Gastrocnemius medialis (tissue), 4 donors: ENCODE data around the gene PALLD. TPM values are rescaled to one million over a fixed set of nuclear protein-coding genes. Genes with fewer than 3 reads are reported as not detected.

ENCODE experiments used
- ATAC-seq, 2 donors: fragments of 150-250 bp; one replicate each; pipeline ENCODE4 v1.9.1; 2016
- DNase-seq, 2 donors: peaks; one replicate each; pipeline ENCODE4 v3.0.0-alpha.2; 2019
- H3K27ac ChIP-seq, 4 donors: fragments of 200-600 bp; sonication (generic); 1 replicate in 1 of 4; 2 replicates in 3 of 4; pipeline ENCODE4 v1.5.1; 2016 to 2018; ENCODE audit warnings: mild to moderate bottlenecking in 2 of 4, moderate library complexity in 1 of 4
- H3K27me3 ChIP-seq, 3 donors: fragments of 200-600 bp; sonication (generic) in 2 of 3; 1 replicate in 1 of 3; 2 replicates in 2 of 3; pipeline versions ENCODE4 v1.5.1 to v1.6.0; 2016 to 2019; ENCODE audit warnings: mild to moderate bottlenecking in 1 of 3, moderate library complexity in 1 of 3
- H3K36me3 ChIP-seq, 2 donors: fragments of 200-600 bp; sonication (generic) in 1 of 2; one replicate each; pipeline ENCODE4 v1.5.1; 2017 to 2018
- H3K4me1 ChIP-seq, 2 donors: fragments of 200-600 bp; sonication (generic) in 1 of 2; one replicate each; pipeline ENCODE4 v1.5.1; 2016 to 2017; ENCODE audit warnings: mild to moderate bottlenecking in 2 of 2
- H3K4me3 ChIP-seq, 4 donors: fragments of 200-600 bp; sonication (generic) in 3 of 4; 1 replicate in 1 of 4; 2 replicates in 3 of 4; pipeline ENCODE4 v1.5.1; 2016 to 2019; ENCODE audit warnings: mild to moderate bottlenecking in 2 of 4
- H3K9me3 ChIP-seq, 3 donors: fragments of 200-600 bp; sonication (generic) in 2 of 3; 1 replicate in 1 of 3; 2 replicates in 2 of 3; pipeline ENCODE4 v1.5.1; 2016 to 2019
- POLR2A ChIP-seq, 2 donors: fragments of 450-650 bp; IDR thresholded peaks; one replicate each; pipeline ENCODE4 v1.6.1; 2017; ENCODE audit warnings: antibody characterized with exemption in 2 of 2, mild to moderate bottlenecking in 2 of 2, moderate library complexity in 2 of 2
- in situ Hi-C, 4 donors: fragments of 200-750 bp; cut with MboI; loops; one replicate each; pipeline versions ENCODE4 v1.15.0 to v1.8.0; 2017; ENCODE audit warnings: low sequenced_read_pairs in 4 of 4
- intact Hi-C: fragments of 100-400 bp; cut with DNase I; formaldehyde crosslinking; loops from one replicate; pipeline ENCODE4 v1.15.1; 2023; ENCODE audit warnings: low total_unique reads
- total RNA-seq, 4 donors: library from RNA; depleted of rRNA; stranded (reverse); fragments of >200 nt; gene quantifications; one replicate each; pipeline versions ENCODE4 v1.1.0 to v1.2.3, GENCODE V29; 2016
- TF ChIP-seq, protein P1 (sequence below), 5 experiments: fragments of 450-650 bp in 3 of 5; fragments of 200-600 bp in 2 of 5; sonication (generic) in 2 of 5; IDR thresholded peaks in 4 of 5; conservative IDR thresholded peaks in 1 of 5; 1 replicate in 4 of 5; 2 replicates in 1 of 5; pipeline ENCODE4 v1.5.1; 2016 to 2019; ENCODE audit warnings: antibody characterized with exemption in 5 of 5, mild to moderate bottlenecking in 3 of 5, moderate library complexity in 3 of 5

PALLD gene
- total RNA-seq, 4 donors from 2014 or later = 165 to 439 (median 319) TPM

DNA sequence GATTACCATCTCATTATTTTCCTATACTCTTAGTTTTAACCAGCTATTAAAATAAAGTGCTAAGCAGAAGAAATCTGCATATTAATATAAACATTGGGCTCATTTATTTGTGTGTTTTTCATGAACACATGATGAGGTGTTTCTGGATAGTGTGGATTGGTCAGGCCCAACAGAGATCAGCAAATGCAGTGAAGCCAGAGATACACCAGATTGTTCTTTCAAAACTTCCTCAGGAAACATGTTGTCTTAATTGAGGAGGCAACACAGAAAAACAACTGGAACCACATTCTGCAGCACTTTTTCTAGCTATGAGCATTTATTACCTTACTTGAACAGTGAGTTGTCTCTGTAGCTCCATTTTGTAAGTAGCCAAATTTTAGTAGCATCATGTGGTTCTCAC, 69.9 kb downstream of the PALLD start:
- DNase-seq (no peak), ATAC-seq (no peak)
- H3K9me3 ChIP-seq = no peaks in the 10 kb centered on the region
- in situ Hi-C loops (no loop called here), intact Hi-C loops (no loop called here)
- H3K27ac ChIP-seq = no peak overlapping the region
- no peak for TF ChIP-seq POLR2A (IDR thresholded peaks at IDR 0.05)
- TF ChIP-seq, protein P1, sequence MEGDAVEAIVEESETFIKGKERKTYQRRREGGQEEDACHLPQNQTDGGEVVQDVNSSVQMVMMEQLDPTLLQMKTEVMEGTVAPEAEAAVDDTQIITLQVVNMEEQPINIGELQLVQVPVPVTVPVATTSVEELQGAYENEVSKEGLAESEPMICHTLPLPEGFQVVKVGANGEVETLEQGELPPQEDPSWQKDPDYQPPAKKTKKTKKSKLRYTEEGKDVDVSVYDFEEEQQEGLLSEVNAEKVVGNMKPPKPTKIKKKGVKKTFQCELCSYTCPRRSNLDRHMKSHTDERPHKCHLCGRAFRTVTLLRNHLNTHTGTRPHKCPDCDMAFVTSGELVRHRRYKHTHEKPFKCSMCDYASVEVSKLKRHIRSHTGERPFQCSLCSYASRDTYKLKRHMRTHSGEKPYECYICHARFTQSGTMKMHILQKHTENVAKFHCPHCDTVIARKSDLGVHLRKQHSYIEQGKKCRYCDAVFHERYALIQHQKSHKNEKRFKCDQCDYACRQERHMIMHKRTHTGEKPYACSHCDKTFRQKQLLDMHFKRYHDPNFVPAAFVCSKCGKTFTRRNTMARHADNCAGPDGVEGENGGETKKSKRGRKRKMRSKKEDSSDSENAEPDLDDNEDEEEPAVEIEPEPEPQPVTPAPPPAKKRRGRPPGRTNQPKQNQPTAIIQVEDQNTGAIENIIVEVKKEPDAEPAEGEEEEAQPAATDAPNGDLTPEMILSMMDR (IDR thresholded peaks at IDR 0.05 in 4 of 5, conservative IDR thresholded peaks at IDR 0.05 in 1 of 5) = no peak
- no peaks in the 10 kb centered on the region for H3K36me3 ChIP-seq
- H3K4me1 ChIP-seq = peaks cover 36 to 49% of the 10 kb centered on the region in 2 donors
- H3K4me3 ChIP-seq = no peak overlapping the region
- H3K27me3 ChIP-seq = no peaks in the 10 kb centered on the region

DNA sequence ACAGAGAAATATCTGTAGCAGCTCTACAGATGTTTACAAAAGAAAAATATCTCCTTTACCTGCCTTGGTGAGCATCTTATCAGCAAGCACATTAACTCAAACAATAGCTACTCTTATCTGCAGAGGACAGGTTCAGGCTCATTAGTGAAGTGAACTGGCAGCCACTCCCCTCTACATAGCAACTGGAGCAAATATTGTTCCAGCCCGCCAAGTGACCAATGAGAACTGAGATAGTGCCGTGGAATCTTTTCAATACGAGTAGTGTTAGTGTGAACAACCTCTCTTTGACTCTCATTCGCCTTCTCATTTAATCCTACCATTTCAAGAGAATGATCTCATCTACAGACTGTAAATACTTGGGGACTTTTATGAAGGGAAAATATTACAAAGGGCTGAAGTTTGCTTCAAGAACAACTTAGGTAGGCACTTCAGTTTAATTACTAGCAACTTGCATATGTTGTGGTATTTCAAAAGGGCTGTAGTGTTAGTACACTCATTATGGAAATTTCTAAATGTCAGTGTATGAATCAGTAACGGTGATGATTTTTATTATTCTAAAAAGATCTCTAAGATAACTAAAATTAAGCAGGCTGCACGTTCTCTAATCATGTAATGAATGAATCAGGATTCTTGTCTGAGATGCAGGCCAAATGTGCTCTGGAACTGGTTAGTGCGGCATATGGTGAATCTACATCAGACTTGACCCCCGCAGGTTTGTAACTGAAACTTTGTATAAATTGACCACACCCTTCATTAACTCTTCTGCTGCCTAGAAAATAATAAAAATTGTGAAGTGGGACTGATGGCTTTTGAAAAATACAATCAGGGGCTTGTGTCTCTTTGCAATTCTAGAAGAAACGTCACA, 72.4 kb downstream of the PALLD start:
- Histone ChIP-seq H3K27me3 (no peaks in the 10 kb centered on the region), H3K9me3 (no peaks in the 10 kb centered on the region), H3K4me1 (peaks cover 33 to 36% of the 10 kb centered on the region in 2 donors), H3K36me3 (no peaks in the 10 kb centered on the region), H3K27ac (peak overlapping the region; percentile 16 to 74 (median 52)), H3K4me3 (peak overlapping the region; percentile 26 to 49 (median 32))
- intact Hi-C loops = no loop called here
- in situ Hi-C loops = no loop called here
- peak; percentile 15 to 51 for DNase-seq
- TF ChIP-seq POLR2A (IDR thresholded peaks at IDR 0.05) = no peak
- TF ChIP-seq, protein P1 (IDR thresholded peaks at IDR 0.05 in 4 of 5, conservative IDR thresholded peaks at IDR 0.05 in 1 of 5) = no peak
- peak; percentile 77 to 85 for ATAC-seq

DNA sequence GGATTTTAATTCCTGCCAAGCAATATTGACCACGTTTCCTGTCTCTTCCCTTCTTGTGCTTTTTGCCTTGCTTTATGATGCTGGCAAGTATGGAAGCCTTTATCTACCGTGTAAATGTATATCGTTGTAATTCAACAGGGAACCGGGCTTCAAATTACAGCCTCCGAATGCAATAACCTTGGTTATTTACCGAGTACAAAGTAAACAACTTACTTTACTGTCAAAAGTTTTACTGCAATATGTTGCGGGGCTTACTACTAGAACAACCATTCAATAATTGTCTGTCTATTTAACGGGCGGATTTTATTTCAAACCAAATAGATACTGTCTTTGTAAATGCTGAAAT, 73.1 kb downstream of the PALLD start:
- H3K27me3 ChIP-seq = no peaks in the 10 kb centered on the region
- peak overlapping the region; percentile 16 to 74 (median 52) for H3K27ac ChIP-seq
- no peaks in the 10 kb centered on the region for H3K36me3 ChIP-seq
- TF ChIP-seq, protein P1 (IDR thresholded peaks at IDR 0.05 in 4 of 5, conservative IDR thresholded peaks at IDR 0.05 in 1 of 5) = no peak
- TF ChIP-seq POLR2A (IDR thresholded peaks at IDR 0.05) = no peak
- H3K9me3 ChIP-seq = no peaks in the 10 kb centered on the region
- no peak for DNase-seq
- H3K4me1 ChIP-seq = peaks cover 33 to 36% of the 10 kb centered on the region in 2 donors
- in situ Hi-C loops = no loop called here
- intact Hi-C loops = no loop called here
- peak overlapping the region; percentile 26 to 49 (median 32) for H3K4me3 ChIP-seq
- no peak for ATAC-seq

DNA sequence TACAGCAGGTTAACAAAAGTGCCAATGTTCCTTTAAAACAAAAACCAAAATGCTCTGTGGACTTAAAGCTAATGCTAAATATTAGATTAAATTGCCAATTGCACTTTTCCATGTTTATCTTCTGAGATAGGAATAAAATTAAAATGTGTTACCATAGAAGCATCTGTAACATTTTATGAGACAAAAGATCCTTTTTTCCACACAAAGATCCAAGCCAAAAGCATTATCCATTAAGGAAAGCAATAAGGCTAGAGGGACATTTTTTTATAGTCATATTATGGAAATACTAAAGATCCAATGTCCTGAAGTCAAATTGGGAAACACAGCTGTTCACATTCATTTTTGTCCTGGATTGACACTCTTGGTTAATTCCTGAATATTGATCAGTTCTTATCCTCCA, 73.6 kb downstream of the PALLD start:
- Histone ChIP-seq H3K4me3 (peak overlapping the region in 3 of 4 donors; percentile 26 to 49 (median 29)), H3K9me3 (no peaks in the 10 kb centered on the region)

More for the DNA sequence above, 73.6 kb downstream of the PALLD start:
- peak overlapping the region in 3 of 4 donors; percentile 42 to 74 (median 62) for H3K27ac ChIP-seq
- no peaks in the 10 kb centered on the region for H3K27me3 ChIP-seq
- H3K36me3 ChIP-seq = no peaks in the 10 kb centered on the region
- in situ Hi-C loops (no loop called here), intact Hi-C loops (no loop called here)
- H3K4me1 ChIP-seq = peaks cover 27 to 36% of the 10 kb centered on the region in 2 donors
- DNase-seq = no peak
- no peak for TF ChIP-seq POLR2A (IDR thresholded peaks at IDR 0.05)
- TF ChIP-seq, protein P1 (IDR thresholded peaks at IDR 0.05 in 4 of 5, conservative IDR thresholded peaks at IDR 0.05 in 1 of 5) = no peak
- no peak for ATAC-seq
